HEK293 (cell line): ENCODE data around the gene HOXB8.
A peak's percentile ranks its signal among the peaks of the same experiment; 100 is the strongest.

Experiments used
- CTCF ChIA-PET: fragments of 350-600 bp; formaldehyde crosslinking; extraction: SDS; loops from one replicate; lab custom pipeline; 2021; ENCODE audit warnings: antibody characterized with exemption; lab: Yijun Ruan, JAX
- POLR2A ChIA-PET: fragments of 300-600 bp; formaldehyde crosslinking; extraction: SDS; loops from one replicate; lab custom pipeline; 2020; ENCODE audit warnings: antibody characterized with exemption, inconsistent platforms; lab: Yijun Ruan, JAX
- H3K27ac ChIP-seq: fragments of 200-500 bp; sonication (Bioruptor generic); 2 replicates; pipeline ENCODE4 v1.5.1; 2014; ENCODE audit warnings: low read depth, low read length, control low read depth, inconsistent platforms; ENCODE audit errors: extremely low read depth
- H3K36me3 ChIP-seq, 2 experiments: fragments of 200-500 bp in 1 of 2; sonication (Bioruptor generic) in 1 of 2; 1 replicate in 1 of 2; 2 replicates in 1 of 2; pipeline ENCODE4 v1.5.1; 2014 to 2017; ENCODE audit warnings: inconsistent platforms in 2 of 2, low read length in 2 of 2; ENCODE audit not compliant: control insufficient read depth in 2 of 2, insufficient read depth in 1 of 2
- H3K4me1 ChIP-seq: fragments of 200-500 bp; sonication (Bioruptor generic); 2 replicates; pipeline ENCODE4 v1.5.1; 2014; ENCODE audit warnings: mild to moderate bottlenecking, low read length, inconsistent platforms; ENCODE audit not compliant: control insufficient read depth, insufficient read depth
- H3K4me3 ChIP-seq: 2 replicates; pipeline ENCODE4 v1.5.1; 2011; ENCODE audit warnings: low read depth, mild to moderate bottlenecking, control low read depth, low read length, moderate library complexity
- H3K9me3 ChIP-seq: fragments of 200-500 bp; sonication (Bioruptor generic); 2 replicates; pipeline ENCODE4 v1.5.1; 2014; ENCODE audit warnings: low read depth, low read length, inconsistent platforms; ENCODE audit not compliant: control insufficient read depth, insufficient read depth
- HOXC10 ChIP-seq: sonication (generic); formaldehyde crosslinking; IDR thresholded peaks from 2 replicates; pipeline ENCODE4 v1.8.1; 2023; ENCODE audit warnings: mild to moderate bottlenecking, missing genetic modification reagents
- KLF10 ChIP-seq: fragments of 450-650 bp; IDR thresholded peaks from 2 replicates; pipeline ENCODE4 v1.5.1; 2018; ENCODE audit warnings: missing biosample characterization, mild to moderate bottlenecking, missing genetic modification characterization
- PRDM1 ChIP-seq: fragments of 450-650 bp; formaldehyde crosslinking; IDR thresholded peaks from 2 replicates; pipeline ENCODE4; 2016; ENCODE audit warnings: missing biosample characterization, missing genetic modification characterization
- SP7 ChIP-seq: fragments of 450-650 bp; formaldehyde crosslinking; IDR thresholded peaks from 2 replicates; pipeline ENCODE4 v1.5.1; 2016; ENCODE audit warnings: missing biosample characterization, missing genetic modification characterization
- TCF7L2 ChIP-seq: IDR thresholded peaks from 2 replicates; pipeline ENCODE4 v1.6.1; 2011; ENCODE audit warnings: low read depth, mild to moderate bottlenecking, inconsistent platforms, low read length, moderate library complexity, borderline replicate concordance
- ZBTB7A ChIP-seq: fragments of 450-650 bp; formaldehyde crosslinking; IDR thresholded peaks from 2 replicates; pipeline ENCODE4 v1.5.1; 2016; ENCODE audit warnings: low read depth, missing biosample characterization, missing genetic modification characterization
- ZBTB8A ChIP-seq: fragments of 450-650 bp; formaldehyde crosslinking; IDR thresholded peaks from 2 replicates; pipeline ENCODE4 v1.5.1; 2016; ENCODE audit warnings: missing biosample characterization, missing genetic modification characterization
- ZFHX2 ChIP-seq: fragments of 450-650 bp; formaldehyde crosslinking; conservative IDR thresholded peaks from 2 replicates; pipeline ENCODE4 v1.5.1; 2016; ENCODE audit warnings: missing biosample characterization, missing genetic modification characterization
- ZNF146 ChIP-seq: fragments of 450-650 bp; formaldehyde crosslinking; IDR thresholded peaks from 2 replicates; pipeline ENCODE4 v1.5.1; 2016; ENCODE audit warnings: missing biosample characterization, missing genetic modification characterization
- ZNF335 ChIP-seq: fragments of 450-650 bp; formaldehyde crosslinking; conservative IDR thresholded peaks from 2 replicates; pipeline ENCODE4 v1.5.1; 2016; ENCODE audit warnings: missing biosample characterization, missing genetic modification characterization
- ZNF391 ChIP-seq: fragments of 450-650 bp; formaldehyde crosslinking; IDR thresholded peaks from 2 replicates; pipeline ENCODE4 v1.5.1; 2016; ENCODE audit warnings: low read depth, missing biosample characterization, missing genetic modification characterization, borderline replicate concordance
- ZNF501 ChIP-seq: fragments of 450-650 bp; formaldehyde crosslinking; IDR thresholded peaks from 2 replicates; pipeline ENCODE4 v1.5.1; 2016; ENCODE audit warnings: missing biosample characterization, missing genetic modification characterization
- ZNF510 ChIP-seq: fragments of 450-650 bp; formaldehyde crosslinking; IDR thresholded peaks from 2 replicates; pipeline ENCODE4 v1.5.1; 2018; ENCODE audit warnings: mild to moderate bottlenecking, missing genetic modification characterization, missing biosample characterization; ENCODE audit not compliant: insufficient replicate concordance
- ZNF549 ChIP-seq: fragments of 450-650 bp; IDR thresholded peaks from 2 replicates; pipeline ENCODE4 v1.5.1; 2018; ENCODE audit warnings: missing biosample characterization, missing genetic modification characterization, mild to moderate bottlenecking, inconsistent platforms, moderate library complexity
- ZNF560 ChIP-seq: fragments of 450-650 bp; formaldehyde crosslinking; IDR thresholded peaks from 2 replicates; pipeline ENCODE4 v1.5.1; 2017; ENCODE audit warnings: missing biosample characterization, missing genetic modification characterization, borderline replicate concordance
- ZNF660 ChIP-seq: fragments of 450-650 bp; IDR thresholded peaks from 2 replicates; pipeline ENCODE4 v1.5.1; 2018; ENCODE audit warnings: missing biosample characterization, mild to moderate bottlenecking, missing genetic modification characterization
- ZNF837 ChIP-seq: fragments of 450-650 bp; formaldehyde crosslinking; IDR thresholded peaks from 2 replicates; pipeline ENCODE4 v1.5.1; 2016; ENCODE audit warnings: missing biosample characterization, missing genetic modification characterization
- TF ChIP-seq, protein P1 (sequence below): fragments of 450-650 bp; formaldehyde crosslinking; IDR thresholded peaks from 2 replicates; pipeline ENCODE4 v1.5.1; 2016; ENCODE audit warnings: missing biosample characterization, missing genetic modification characterization
- TF ChIP-seq, protein P2 (sequence below): fragments of 450-650 bp; formaldehyde crosslinking; IDR thresholded peaks from 2 replicates; pipeline ENCODE4 v1.5.1; 2017; ENCODE audit warnings: missing biosample characterization, missing genetic modification characterization
- TF ChIP-seq, protein P3 (sequence below): fragments of 450-650 bp; formaldehyde crosslinking; IDR thresholded peaks from 2 replicates; pipeline ENCODE4 v1.5.1; 2017; ENCODE audit warnings: missing biosample characterization, missing genetic modification characterization
- TF ChIP-seq, protein P4 (sequence below): fragments of 450-650 bp; formaldehyde crosslinking; IDR thresholded peaks from 2 replicates; pipeline ENCODE4 v1.5.1; 2017; ENCODE audit warnings: missing biosample characterization, missing genetic modification characterization
- TF ChIP-seq, protein P5 (sequence below): fragments of 450-650 bp; formaldehyde crosslinking; optimal IDR thresholded peaks from 2 replicates; pipeline ENCODE3; 2016; ENCODE audit warnings: missing biosample characterization, mild to moderate bottlenecking, missing genetic modification characterization
- TF ChIP-seq, protein P6 (sequence below): fragments of 450-650 bp; formaldehyde crosslinking; IDR thresholded peaks from 2 replicates; pipeline ENCODE4 v1.5.1; 2017; ENCODE audit warnings: missing biosample characterization, missing genetic modification characterization

The HOXB8 gene

DNA sequence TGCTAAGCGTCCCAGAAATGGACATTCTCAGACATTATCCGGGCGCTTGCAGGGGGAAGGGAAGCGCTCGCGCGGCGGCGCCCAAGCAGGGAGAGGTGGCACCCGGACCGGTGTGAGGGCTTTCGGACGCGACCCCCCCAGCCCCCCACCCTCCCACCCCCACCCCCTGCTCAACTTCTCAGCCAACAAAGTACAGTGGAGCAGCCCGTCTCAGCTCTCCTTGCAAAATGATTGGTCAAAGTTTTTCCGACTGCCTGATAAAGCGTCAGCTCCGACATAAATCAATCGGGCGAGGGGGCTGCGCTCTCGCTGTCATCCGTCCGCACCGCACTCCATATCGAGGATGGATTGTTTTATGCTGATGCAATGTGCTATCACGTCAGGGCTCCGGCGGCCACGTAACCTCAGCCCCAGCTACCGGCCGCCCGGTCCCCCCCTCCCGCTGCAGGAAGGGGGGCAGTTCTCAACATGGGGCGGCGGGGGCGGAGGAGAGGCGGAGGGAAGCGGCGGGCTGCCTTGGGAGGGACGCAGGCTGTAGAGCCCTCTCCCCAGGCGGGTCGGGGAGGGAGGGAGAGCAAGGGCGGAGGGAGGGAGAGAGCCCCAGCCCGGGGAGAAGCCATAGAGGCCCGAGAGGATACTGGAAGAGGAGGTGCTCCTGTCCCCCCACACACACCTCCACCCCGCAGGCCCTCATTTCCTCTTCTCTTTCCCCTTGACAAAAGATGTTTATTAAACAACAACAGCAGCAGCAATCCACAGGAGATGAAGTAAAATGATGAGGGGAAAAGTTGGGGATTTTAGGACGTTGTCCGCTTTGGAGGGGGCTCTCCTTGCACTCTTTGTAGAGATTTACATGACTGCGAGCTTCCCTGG, 11.4 kb upstream of the HOXB8 start, which contains the start of gene HOXB9 (continued):
- TF ChIP-seq, protein P1, sequence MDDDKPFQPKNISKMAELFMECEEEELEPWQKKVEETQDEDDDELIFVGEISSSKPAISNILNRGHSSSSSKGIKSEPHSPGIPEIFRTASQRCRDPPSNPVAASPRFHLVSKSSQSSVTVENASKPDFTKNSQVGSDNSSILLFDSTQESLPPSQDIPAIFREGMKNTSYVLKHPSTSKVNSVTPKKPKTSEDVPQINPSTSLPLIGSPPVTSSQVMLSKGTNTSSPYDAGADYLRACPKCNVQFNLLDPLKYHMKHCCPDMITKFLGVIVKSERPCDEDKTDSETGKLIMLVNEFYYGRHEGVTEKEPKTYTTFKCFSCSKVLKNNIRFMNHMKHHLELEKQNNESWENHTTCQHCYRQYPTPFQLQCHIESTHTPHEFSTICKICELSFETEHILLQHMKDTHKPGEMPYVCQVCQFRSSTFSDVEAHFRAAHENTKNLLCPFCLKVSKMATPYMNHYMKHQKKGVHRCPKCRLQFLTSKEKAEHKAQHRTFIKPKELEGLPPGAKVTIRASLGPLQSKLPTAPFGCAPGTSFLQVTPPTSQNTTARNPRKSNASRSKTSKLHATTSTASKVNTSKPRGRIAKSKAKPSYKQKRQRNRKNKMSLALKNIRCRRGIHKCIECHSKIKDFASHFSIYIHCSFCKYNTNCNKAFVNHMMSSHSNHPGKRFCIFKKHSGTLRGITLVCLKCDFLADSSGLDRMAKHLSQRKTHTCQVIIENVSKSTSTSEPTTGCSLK (tag by site-specific recombination): no peak
- TF ChIP-seq TCF7L2 (no peak), ZNF660 (tag by site-specific recombination) (peak; percentile 93), ZNF335 (tag by site-specific recombination) (peak; percentile 69), ZNF549 (no peak), ZNF510 (tag by site-specific recombination) (no peak), HOXC10 (peak; percentile 89; the same call in 1 of the 2 replicates), ZNF560 (tag by site-specific recombination) (no peak), ZNF501 (tag by site-specific recombination) (peak; percentile 31)
- TF ChIP-seq, protein P2, sequence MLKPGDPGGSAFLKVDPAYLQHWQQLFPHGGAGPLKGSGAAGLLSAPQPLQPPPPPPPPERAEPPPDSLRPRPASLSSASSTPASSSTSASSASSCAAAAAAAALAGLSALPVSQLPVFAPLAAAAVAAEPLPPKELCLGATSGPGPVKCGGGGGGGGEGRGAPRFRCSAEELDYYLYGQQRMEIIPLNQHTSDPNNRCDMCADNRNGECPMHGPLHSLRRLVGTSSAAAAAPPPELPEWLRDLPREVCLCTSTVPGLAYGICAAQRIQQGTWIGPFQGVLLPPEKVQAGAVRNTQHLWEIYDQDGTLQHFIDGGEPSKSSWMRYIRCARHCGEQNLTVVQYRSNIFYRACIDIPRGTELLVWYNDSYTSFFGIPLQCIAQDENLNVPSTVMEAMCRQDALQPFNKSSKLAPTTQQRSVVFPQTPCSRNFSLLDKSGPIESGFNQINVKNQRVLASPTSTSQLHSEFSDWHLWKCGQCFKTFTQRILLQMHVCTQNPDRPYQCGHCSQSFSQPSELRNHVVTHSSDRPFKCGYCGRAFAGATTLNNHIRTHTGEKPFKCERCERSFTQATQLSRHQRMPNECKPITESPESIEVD (tag by site-specific recombination): peak; percentile 63

DNA sequence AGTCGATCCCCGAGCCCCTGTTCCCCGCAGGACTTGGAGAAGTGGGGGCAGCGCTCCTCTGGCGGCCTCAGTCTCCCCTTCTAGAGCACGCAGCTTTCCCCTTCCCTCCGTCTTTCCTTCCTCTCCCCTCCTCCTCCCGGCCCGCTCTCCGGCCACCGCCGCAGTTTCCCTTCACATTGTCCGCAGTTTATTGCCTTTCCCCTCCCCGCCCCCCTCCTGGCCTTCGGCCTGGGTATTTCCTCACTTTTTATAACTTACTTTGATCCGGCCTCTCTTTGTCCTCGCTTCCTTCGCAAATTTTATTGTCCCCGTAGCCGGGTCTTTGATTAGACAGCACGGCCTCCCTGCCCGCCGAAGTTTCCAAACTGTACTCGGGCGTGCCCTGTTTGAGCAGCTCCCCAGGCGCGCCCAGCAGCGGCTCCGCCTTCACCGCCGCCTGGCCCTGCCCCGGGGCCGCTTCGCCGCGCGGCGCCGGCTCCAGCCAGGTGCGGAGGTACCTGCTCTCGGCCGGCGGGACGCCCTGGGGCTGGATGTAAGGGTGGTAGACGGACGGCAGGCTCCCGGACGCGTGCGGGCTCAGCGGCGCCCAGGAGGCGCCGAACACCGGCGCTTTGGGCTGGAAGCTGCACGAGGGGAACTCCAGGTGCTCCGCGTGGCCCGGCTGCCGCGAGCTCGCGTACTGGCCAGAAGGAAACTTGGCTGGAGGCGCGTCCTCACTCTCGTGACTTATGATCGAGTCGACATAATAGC, 10.6 kb upstream of the HOXB8 start:
- Histone ChIP-seq H3K27ac (peak overlapping the region; percentile 100), H3K36me3 (peaks cover 0 to 35% of the 10 kb centered on the region in 2 experiments; a peak in 1 of 3 replicates), H3K4me1 (peaks cover 21% of the 10 kb centered on the region), H3K9me3 (no peaks in the 10 kb centered on the region), H3K4me3 (peak overlapping the region; percentile 78)
- POLR2A ChIA-PET: interaction anchor here (0.6 to 4.5 kb wide), 16 partner anchors 11 to 578 kb away, joined by 3 to 38 read pairs (median 4); partner anchors contain the start of genes NFE2L1 and SNX11
- CTCF ChIA-PET: interaction anchor here (0.5 to 5.0 kb wide), 11 partner anchors 11 to 599 kb away, joined by 3 to 37 read pairs (median 4); no protein-coding TSS in a partner anchor
- TF ChIP-seq, protein P3, sequence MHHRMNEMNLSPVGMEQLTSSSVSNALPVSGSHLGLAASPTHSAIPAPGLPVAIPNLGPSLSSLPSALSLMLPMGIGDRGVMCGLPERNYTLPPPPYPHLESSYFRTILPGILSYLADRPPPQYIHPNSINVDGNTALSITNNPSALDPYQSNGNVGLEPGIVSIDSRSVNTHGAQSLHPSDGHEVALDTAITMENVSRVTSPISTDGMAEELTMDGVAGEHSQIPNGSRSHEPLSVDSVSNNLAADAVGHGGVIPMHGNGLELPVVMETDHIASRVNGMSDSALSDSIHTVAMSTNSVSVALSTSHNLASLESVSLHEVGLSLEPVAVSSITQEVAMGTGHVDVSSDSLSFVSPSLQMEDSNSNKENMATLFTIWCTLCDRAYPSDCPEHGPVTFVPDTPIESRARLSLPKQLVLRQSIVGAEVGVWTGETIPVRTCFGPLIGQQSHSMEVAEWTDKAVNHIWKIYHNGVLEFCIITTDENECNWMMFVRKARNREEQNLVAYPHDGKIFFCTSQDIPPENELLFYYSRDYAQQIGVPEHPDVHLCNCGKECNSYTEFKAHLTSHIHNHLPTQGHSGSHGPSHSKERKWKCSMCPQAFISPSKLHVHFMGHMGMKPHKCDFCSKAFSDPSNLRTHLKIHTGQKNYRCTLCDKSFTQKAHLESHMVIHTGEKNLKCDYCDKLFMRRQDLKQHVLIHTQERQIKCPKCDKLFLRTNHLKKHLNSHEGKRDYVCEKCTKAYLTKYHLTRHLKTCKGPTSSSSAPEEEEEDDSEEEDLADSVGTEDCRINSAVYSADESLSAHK (tag by site-specific recombination): peak; percentile 16; the same call in 1 of the 2 replicates
- peak; percentile 69 for TF ChIP-seq PRDM1
- TF ChIP-seq ZFHX2: no peak
- peak; percentile 27; the same call in 1 of the 2 replicates for TF ChIP-seq ZBTB7A (tag by site-specific recombination)
- TF ChIP-seq KLF10 (tag by site-specific recombination): peak; percentile 26; the same call in 1 of the 2 replicates
- TF ChIP-seq ZNF146 (tag by site-specific recombination): 0 out of 2 replicates have a peak, but pooled peaks have one; percentile 15
- TF ChIP-seq SP7: no peak; the same call in 1 of the 2 replicates
- peak; percentile 20 for TF ChIP-seq ZBTB8A (tag by site-specific recombination)
- TF ChIP-seq, protein P4, sequence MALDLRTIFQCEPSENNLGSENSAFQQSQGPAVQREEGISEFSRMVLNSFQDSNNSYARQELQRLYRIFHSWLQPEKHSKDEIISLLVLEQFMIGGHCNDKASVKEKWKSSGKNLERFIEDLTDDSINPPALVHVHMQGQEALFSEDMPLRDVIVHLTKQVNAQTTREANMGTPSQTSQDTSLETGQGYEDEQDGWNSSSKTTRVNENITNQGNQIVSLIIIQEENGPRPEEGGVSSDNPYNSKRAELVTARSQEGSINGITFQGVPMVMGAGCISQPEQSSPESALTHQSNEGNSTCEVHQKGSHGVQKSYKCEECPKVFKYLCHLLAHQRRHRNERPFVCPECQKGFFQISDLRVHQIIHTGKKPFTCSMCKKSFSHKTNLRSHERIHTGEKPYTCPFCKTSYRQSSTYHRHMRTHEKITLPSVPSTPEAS (tag by site-specific recombination): no peak; the same call in 1 of the 2 replicates
- TF ChIP-seq, protein P5, sequence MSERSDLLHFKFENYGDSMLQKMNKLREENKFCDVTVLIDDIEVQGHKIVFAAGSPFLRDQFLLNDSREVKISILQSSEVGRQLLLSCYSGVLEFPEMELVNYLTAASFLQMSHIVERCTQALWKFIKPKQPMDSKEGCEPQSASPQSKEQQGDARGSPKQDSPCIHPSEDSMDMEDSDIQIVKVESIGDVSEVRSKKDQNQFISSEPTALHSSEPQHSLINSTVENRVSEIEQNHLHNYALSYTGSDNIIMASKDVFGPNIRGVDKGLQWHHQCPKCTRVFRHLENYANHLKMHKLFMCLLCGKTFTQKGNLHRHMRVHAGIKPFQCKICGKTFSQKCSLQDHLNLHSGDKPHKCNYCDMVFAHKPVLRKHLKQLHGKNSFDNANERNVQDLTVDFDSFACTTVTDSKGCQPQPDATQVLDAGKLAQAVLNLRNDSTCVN: peak; percentile 85
- TF ChIP-seq, protein P6, sequence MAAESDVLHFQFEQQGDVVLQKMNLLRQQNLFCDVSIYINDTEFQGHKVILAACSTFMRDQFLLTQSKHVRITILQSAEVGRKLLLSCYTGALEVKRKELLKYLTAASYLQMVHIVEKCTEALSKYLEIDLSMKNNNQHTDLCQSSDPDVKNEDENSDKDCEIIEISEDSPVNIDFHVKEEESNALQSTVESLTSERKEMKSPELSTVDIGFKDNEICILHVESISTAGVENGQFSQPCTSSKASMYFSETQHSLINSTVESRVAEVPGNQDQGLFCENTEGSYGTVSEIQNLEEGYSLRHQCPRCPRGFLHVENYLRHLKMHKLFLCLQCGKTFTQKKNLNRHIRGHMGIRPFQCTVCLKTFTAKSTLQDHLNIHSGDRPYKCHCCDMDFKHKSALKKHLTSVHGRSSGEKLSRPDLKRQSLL (tag by site-specific recombination): no peak
- 0 out of 2 replicates have a peak, but pooled peaks have one; percentile 19 for TF ChIP-seq ZNF501 (tag by site-specific recombination)
- TF ChIP-seq ZNF837: 0 out of 2 replicates have a peak, but pooled peaks have one; percentile 26
- peak; percentile 40; the same call in 1 of the 2 replicates for TF ChIP-seq ZNF391 (tag by site-specific recombination)
